HEK293 (cell line): ENCODE measurements around the gene FRMPD4.

ENCODE experiments used
- IKZF3 ChIP-seq: fragments of 450-650 bp; IDR thresholded peaks from 2 replicates; pipeline ENCODE4 v1.5.0; 2018; ENCODE audit warnings: missing biosample characterization, mild to moderate bottlenecking, missing genetic modification characterization, moderate library complexity
- KLF16 ChIP-seq: fragments of 450-650 bp; formaldehyde crosslinking; IDR thresholded peaks from 2 replicates; pipeline ENCODE4 v1.5.1; 2017; ENCODE audit warnings: missing biosample characterization, missing genetic modification characterization
- REPIN1 ChIP-seq: fragments of 450-650 bp; formaldehyde crosslinking; IDR thresholded peaks from 2 replicates; pipeline ENCODE4 v1.5.1; 2017; ENCODE audit warnings: missing biosample characterization, missing genetic modification characterization, low read depth
- SALL2 ChIP-seq: fragments of 450-650 bp; formaldehyde crosslinking; IDR thresholded peaks from 2 replicates; pipeline ENCODE4 v1.5.0; 2017; ENCODE audit warnings: missing biosample characterization, mild to moderate bottlenecking, missing genetic modification characterization, borderline replicate concordance
- SP7 ChIP-seq: fragments of 450-650 bp; formaldehyde crosslinking; IDR thresholded peaks from 2 replicates; pipeline ENCODE4 v1.5.1; 2016; ENCODE audit warnings: missing biosample characterization, missing genetic modification characterization
- ZBTB1 ChIP-seq: fragments of 450-650 bp; formaldehyde crosslinking; IDR thresholded peaks from 2 replicates; pipeline ENCODE4 v1.5.1; 2016; ENCODE audit warnings: missing biosample characterization, missing genetic modification characterization
- ZBTB8A ChIP-seq: fragments of 450-650 bp; formaldehyde crosslinking; IDR thresholded peaks from 2 replicates; pipeline ENCODE4 v1.5.1; 2016; ENCODE audit warnings: missing biosample characterization, missing genetic modification characterization
- ZNF138 ChIP-seq: fragments of 450-650 bp; formaldehyde crosslinking; IDR thresholded peaks from 2 replicates; pipeline ENCODE4 v1.5.1; 2016; ENCODE audit warnings: missing biosample characterization, missing genetic modification characterization, borderline replicate concordance
- ZNF174 ChIP-seq: fragments of 450-650 bp; formaldehyde crosslinking; IDR thresholded peaks from 2 replicates; pipeline ENCODE4 v1.5.0; 2017; ENCODE audit warnings: missing biosample characterization, mild to moderate bottlenecking, missing genetic modification characterization
- ZNF184 ChIP-seq: fragments of 450-650 bp; IDR thresholded peaks from 2 replicates; pipeline ENCODE4 v1.5.1; 2018; ENCODE audit warnings: missing biosample characterization, mild to moderate bottlenecking, missing genetic modification characterization
- ZNF248 ChIP-seq: fragments of 450-650 bp; formaldehyde crosslinking; IDR thresholded peaks from 2 replicates; pipeline ENCODE4 v1.5.1; 2017; ENCODE audit warnings: missing biosample characterization, missing genetic modification characterization
- ZNF354C ChIP-seq: fragments of 450-650 bp; formaldehyde crosslinking; IDR thresholded peaks from 2 replicates; pipeline ENCODE4 v1.5.1; 2016; ENCODE audit warnings: missing biosample characterization, missing genetic modification characterization, low read depth, borderline replicate concordance
- ZNF404 ChIP-seq: fragments of 450-650 bp; formaldehyde crosslinking; IDR thresholded peaks from 2 replicates; pipeline ENCODE4 v1.5.1; 2017; ENCODE audit warnings: missing biosample characterization, missing genetic modification characterization
- ZNF510 ChIP-seq: fragments of 450-650 bp; formaldehyde crosslinking; IDR thresholded peaks from 2 replicates; pipeline ENCODE4 v1.5.1; 2018; ENCODE audit warnings: mild to moderate bottlenecking, missing genetic modification characterization, missing biosample characterization; ENCODE audit not compliant: insufficient replicate concordance
- ZNF548 ChIP-seq: fragments of 450-650 bp; formaldehyde crosslinking; IDR thresholded peaks from 2 replicates; pipeline ENCODE4 v1.5.1; 2016; ENCODE audit warnings: missing biosample characterization, missing genetic modification characterization
- ZNF585B ChIP-seq: fragments of 450-650 bp; formaldehyde crosslinking; IDR thresholded peaks from 2 replicates; pipeline ENCODE4 v1.5.1; 2016; ENCODE audit warnings: missing biosample characterization, missing genetic modification characterization
- ZNF610 ChIP-seq: fragments of 450-650 bp; formaldehyde crosslinking; IDR thresholded peaks from 2 replicates; pipeline ENCODE4 v1.5.1; 2016; ENCODE audit warnings: missing biosample characterization, missing genetic modification characterization, borderline replicate concordance
- ZNF629 ChIP-seq: fragments of 450-650 bp; formaldehyde crosslinking; IDR thresholded peaks from 2 replicates; pipeline ENCODE4 v1.5.1; 2017; ENCODE audit warnings: missing biosample characterization, missing genetic modification characterization
- ZNF707 ChIP-seq: fragments of 450-650 bp; formaldehyde crosslinking; IDR thresholded peaks from 2 replicates; pipeline ENCODE4 v1.5.1; 2016; ENCODE audit warnings: missing biosample characterization, missing genetic modification characterization
- ZNF791 ChIP-seq: fragments of 450-650 bp; formaldehyde crosslinking; IDR thresholded peaks from 2 replicates; pipeline ENCODE4 v1.5.1; 2016; ENCODE audit warnings: missing biosample characterization, missing genetic modification characterization
- TF ChIP-seq, protein P1 (sequence below): fragments of 450-650 bp; formaldehyde crosslinking; IDR thresholded peaks from 2 replicates; pipeline ENCODE4 v1.5.1; 2016; ENCODE audit warnings: missing biosample characterization, missing genetic modification characterization
- TF ChIP-seq, protein P2 (sequence below): fragments of 450-650 bp; formaldehyde crosslinking; IDR thresholded peaks from 2 replicates; pipeline ENCODE4 v1.5.1; 2016; ENCODE audit warnings: missing biosample characterization, missing genetic modification characterization, borderline replicate concordance
- TF ChIP-seq, protein P3 (sequence below): fragments of 450-650 bp; formaldehyde crosslinking; IDR thresholded peaks from 2 replicates; pipeline ENCODE4 v1.5.1; 2016; ENCODE audit warnings: missing biosample characterization, missing genetic modification characterization
- TF ChIP-seq, protein P4 (sequence below): fragments of 450-650 bp; formaldehyde crosslinking; IDR thresholded peaks from 2 replicates; pipeline ENCODE4 v1.5.1; 2016; ENCODE audit warnings: missing biosample characterization, missing genetic modification characterization
- TF ChIP-seq, protein P5 (sequence below): fragments of 450-650 bp; formaldehyde crosslinking; IDR thresholded peaks from 2 replicates; pipeline ENCODE4 v1.5.1; 2016; ENCODE audit warnings: missing biosample characterization, missing genetic modification characterization, low read depth
- TF ChIP-seq, protein P6 (sequence below): fragments of 450-650 bp; formaldehyde crosslinking; IDR thresholded peaks from 2 replicates; pipeline ENCODE4 v1.5.1; 2016; ENCODE audit warnings: missing biosample characterization, missing genetic modification characterization
- TF ChIP-seq, protein P7 (sequence below): fragments of 450-650 bp; formaldehyde crosslinking; IDR thresholded peaks from 2 replicates; pipeline ENCODE4 v1.5.1; 2017; ENCODE audit warnings: missing biosample characterization, missing genetic modification characterization

The FRMPD4 gene

DNA sequence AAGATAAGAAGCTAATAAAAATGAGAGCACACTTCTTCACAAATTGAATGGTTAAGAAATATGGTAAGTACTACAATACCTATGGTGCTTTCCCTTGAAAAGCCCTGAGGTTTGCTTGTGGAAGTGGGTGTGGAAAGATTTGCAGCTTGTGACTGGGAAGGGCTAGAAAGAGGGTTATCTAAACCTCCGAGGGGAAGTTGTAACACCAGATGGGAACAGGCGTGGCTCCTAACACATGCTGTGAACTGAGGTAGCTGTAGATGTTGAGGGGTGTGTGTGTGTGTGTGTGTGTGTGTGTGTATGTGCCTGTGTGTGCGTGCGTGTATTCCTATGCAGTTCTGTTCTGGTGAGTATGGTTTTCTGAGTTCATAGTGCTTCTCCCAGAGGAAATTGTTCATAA lies 21.5 kb downstream of the FRMPD4 start (continued):
- TF ChIP-seq, protein P1, sequence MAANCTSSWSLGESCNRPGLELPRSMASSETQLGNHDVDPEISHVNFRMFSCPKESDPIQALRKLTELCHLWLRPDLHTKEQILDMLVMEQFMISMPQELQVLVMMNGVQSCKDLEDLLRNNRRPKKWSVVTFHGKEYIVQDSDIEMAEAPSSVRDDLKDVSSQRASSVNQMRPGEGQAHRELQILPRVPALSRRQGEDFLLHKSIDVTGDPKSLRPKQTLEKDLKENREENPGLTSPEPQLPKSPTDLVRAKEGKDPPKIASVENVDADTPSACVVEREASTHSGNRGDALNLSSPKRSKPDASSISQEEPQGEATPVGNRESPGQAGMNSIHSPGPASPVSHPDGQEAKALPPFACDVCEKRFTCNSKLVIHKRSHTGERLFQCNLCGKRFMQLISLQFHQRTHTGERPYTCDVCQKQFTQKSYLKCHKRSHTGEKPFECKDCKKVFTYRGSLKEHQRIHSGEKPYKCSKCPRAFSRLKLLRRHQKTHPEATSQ, result no peak
- TF ChIP-seq ZNF707 (no peak), REPIN1 (tag by site-specific recombination) (no peak), ZNF404 (tag by site-specific recombination) (no peak), ZNF548 (no peak), KLF16 (tag by site-specific recombination) (peak; percentile 83; the same call in 1 of the 2 replicates), IKZF3 (tag by site-specific recombination) (peak; percentile 77; the same call in 1 of the 2 replicates), SP7 (tag by site-specific recombination) (peak; percentile 69), ZNF138 (tag by site-specific recombination) (no peak), ZNF510 (tag by site-specific recombination) (no peak), ZBTB1 (tag by site-specific recombination) (no peak), SALL2 (tag by site-specific recombination) (no peak), ZNF791 (no peak), ZNF629 (tag by site-specific recombination) (no peak), ZNF585B (no peak), ZNF354C (tag by site-specific recombination) (no peak), ZNF248 (tag by site-specific recombination) (no peak), ZNF610 (tag by site-specific recombination) (no peak), ZNF174 (tag by site-specific recombination) (no peak), ZBTB8A (tag by site-specific recombination) (0 out of 2 replicates have a peak, but pooled peaks have one; percentile 14), ZNF184 (tag by site-specific recombination) (no peak)
- TF ChIP-seq, protein P2, sequence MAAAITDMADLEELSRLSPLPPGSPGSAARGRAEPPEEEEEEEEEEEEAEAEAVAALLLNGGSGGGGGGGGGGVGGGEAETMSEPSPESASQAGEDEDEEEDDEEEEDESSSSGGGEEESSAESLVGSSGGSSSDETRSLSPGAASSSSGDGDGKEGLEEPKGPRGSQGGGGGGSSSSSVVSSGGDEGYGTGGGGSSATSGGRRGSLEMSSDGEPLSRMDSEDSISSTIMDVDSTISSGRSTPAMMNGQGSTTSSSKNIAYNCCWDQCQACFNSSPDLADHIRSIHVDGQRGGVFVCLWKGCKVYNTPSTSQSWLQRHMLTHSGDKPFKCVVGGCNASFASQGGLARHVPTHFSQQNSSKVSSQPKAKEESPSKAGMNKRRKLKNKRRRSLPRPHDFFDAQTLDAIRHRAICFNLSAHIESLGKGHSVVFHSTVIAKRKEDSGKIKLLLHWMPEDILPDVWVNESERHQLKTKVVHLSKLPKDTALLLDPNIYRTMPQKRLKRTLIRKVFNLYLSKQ (tag by site-specific recombination), result no peak
- TF ChIP-seq, protein P3, sequence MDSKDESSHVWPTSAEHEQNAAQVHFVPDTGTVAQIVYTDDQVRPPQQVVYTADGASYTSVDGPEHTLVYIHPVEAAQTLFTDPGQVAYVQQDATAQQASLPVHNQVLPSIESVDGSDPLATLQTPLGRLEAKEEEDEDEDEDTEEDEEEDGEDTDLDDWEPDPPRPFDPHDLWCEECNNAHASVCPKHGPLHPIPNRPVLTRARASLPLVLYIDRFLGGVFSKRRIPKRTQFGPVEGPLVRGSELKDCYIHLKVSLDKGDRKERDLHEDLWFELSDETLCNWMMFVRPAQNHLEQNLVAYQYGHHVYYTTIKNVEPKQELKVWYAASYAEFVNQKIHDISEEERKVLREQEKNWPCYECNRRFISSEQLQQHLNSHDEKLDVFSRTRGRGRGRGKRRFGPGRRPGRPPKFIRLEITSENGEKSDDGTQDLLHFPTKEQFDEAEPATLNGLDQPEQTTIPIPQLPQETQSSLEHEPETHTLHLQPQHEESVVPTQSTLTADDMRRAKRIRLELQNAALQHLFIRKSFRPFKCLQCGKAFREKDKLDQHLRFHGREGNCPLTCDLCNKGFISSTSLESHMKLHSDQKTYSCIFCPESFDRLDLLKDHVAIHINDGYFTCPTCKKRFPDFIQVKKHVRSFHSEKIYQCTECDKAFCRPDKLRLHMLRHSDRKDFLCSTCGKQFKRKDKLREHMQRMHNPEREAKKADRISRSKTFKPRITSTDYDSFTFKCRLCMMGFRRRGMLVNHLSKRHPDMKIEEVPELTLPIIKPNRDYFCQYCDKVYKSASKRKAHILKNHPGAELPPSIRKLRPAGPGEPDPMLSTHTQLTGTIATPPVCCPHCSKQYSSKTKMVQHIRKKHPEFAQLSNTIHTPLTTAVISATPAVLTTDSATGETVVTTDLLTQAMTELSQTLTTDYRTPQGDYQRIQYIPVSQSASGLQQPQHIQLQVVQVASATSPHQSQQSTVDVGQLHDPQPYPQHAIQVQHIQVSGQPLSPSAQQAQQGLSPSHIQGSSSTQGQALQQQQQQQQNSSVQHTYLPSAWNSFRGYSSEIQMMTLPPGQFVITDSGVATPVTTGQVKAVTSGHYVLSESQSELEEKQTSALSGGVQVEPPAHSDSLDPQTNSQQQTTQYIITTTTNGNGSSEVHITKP (tag by site-specific recombination), result peak; percentile 51; the same call in 1 of the 2 replicates
- TF ChIP-seq, protein P4, sequence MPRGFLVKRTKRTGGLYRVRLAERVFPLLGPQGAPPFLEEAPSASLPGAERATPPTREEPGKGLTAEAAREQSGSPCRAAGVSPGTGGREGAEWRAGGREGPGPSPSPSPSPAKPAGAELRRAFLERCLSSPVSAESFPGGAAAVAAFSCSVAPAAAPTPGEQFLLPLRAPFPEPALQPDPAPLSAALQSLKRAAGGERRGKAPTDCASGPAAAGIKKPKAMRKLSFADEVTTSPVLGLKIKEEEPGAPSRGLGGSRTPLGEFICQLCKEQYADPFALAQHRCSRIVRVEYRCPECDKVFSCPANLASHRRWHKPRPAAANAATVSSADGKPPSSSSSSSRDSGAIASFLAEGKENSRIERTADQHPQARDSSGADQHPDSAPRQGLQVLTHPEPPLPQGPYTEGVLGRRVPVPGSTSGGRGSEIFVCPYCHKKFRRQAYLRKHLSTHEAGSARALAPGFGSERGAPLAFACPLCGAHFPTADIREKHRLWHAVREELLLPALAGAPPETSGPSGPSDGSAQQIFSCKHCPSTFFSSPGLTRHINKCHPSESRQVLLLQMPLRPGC (tag by site-specific recombination), result no peak
- TF ChIP-seq, protein P5, sequence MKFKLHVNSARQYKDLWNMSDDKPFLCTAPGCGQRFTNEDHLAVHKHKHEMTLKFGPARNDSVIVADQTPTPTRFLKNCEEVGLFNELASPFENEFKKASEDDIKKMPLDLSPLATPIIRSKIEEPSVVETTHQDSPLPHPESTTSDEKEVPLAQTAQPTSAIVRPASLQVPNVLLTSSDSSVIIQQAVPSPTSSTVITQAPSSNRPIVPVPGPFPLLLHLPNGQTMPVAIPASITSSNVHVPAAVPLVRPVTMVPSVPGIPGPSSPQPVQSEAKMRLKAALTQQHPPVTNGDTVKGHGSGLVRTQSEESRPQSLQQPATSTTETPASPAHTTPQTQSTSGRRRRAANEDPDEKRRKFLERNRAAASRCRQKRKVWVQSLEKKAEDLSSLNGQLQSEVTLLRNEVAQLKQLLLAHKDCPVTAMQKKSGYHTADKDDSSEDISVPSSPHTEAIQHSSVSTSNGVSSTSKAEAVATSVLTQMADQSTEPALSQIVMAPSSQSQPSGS, result 0 out of 2 replicates have a peak, but pooled peaks have one; percentile 12
- TF ChIP-seq, protein P6, sequence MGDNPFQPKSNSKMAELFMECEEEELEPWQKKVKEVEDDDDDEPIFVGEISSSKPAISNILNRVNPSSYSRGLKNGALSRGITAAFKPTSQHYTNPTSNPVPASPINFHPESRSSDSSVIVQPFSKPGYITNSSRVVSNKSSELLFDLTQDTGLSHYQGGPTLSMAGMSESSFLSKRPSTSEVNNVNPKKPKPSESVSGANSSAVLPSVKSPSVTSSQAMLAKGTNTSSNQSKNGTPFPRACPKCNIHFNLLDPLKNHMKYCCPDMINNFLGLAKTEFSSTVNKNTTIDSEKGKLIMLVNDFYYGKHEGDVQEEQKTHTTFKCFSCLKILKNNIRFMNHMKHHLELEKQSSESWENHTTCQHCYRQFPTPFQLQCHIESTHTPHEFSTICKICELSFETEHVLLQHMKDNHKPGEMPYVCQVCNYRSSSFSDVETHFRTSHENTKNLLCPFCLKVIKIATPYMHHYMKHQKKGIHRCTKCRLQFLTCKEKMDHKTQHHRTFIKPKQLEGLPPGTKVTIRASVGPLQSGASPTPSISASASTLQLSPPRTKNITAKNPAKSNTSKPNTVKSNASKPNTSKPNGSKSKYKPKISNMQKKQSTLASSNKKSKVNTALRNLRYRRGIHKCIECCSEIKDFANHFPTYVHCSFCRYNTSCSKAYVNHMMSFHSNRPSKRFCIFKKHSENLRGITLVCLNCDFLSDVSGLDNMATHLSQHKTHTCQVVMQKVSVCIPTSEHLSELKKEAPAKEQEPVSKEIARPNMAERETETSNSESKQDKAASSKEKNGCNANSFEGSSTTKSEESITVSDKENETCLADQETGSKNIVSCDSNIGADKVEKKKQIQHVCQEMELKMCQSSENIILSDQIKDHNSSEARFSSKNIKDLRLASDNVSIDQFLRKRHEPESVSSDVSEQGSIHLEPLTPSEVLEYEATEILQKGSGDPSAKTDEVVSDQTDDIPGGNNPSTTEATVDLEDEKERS, result no peak
- TF ChIP-seq, protein P7, sequence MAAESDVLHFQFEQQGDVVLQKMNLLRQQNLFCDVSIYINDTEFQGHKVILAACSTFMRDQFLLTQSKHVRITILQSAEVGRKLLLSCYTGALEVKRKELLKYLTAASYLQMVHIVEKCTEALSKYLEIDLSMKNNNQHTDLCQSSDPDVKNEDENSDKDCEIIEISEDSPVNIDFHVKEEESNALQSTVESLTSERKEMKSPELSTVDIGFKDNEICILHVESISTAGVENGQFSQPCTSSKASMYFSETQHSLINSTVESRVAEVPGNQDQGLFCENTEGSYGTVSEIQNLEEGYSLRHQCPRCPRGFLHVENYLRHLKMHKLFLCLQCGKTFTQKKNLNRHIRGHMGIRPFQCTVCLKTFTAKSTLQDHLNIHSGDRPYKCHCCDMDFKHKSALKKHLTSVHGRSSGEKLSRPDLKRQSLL (tag by site-specific recombination), result no peak
